Keratinocyte (primary cell): ENCODE measurements around the gene TK1. TPM values are rescaled to one million over a fixed set of nuclear protein-coding genes. Genes with fewer than 3 reads are reported as not detected.

Source experiments
- DNase-seq: peaks from one replicate; pipeline ENCODE4 v3.0.0-alpha.2; 2011; ENCODE audit warnings: low read depth, missing footprints, low spot score
- FAIRE-seq: peaks from 2 replicates; lab custom pipeline; 2011; peaks lifted over from hg19 to GRCh38; lab: Jason Lieb, UNC
- H2AFZ ChIP-seq: 2 replicates; pipeline ENCODE4 v1.6.0; 2012; ENCODE audit warnings: low read length, control low read depth, inconsistent platforms; ENCODE audit not compliant: control insufficient read depth
- H3K27ac ChIP-seq: 2 replicates; pipeline ENCODE4 v1.5.1; 2011; ENCODE audit warnings: low read length; ENCODE audit not compliant: control insufficient read depth, insufficient read depth
- H3K27me3 ChIP-seq: 3 replicates; pipeline ENCODE4 v1.6.0; 2011; ENCODE audit warnings: low read length; ENCODE audit not compliant: control insufficient read depth, insufficient read depth; ENCODE audit errors: extremely low read depth
- H3K36me3 ChIP-seq, 2 experiments: 2 replicates in 1 of 2; 3 replicates in 1 of 2; pipeline ENCODE4 v1.5.1; 2011; ENCODE audit warnings: low read length in 2 of 2, mild to moderate bottlenecking in 1 of 2; ENCODE audit not compliant: control insufficient read depth in 2 of 2, insufficient read depth in 2 of 2; ENCODE audit errors: extremely low read depth in 1 of 2
- H3K4me1 ChIP-seq: 3 replicates; pipeline ENCODE4 v1.5.1; 2011; ENCODE audit warnings: low read length; ENCODE audit not compliant: control insufficient read depth, insufficient read depth; ENCODE audit errors: extremely low read depth
- H3K4me2 ChIP-seq: 3 replicates; pipeline ENCODE4 v1.6.0; 2011; ENCODE audit warnings: low read depth, low read length; ENCODE audit not compliant: control insufficient read depth, insufficient read depth; ENCODE audit errors: extremely low read depth
- H3K4me3 ChIP-seq, 3 experiments: fragments of 200-600 bp in 1 of 3; sonication (generic) in 1 of 3; 2 replicates in 2 of 3; 3 replicates in 1 of 3; pipeline ENCODE4 v1.5.1; 2011 to 2016; ENCODE audit warnings: low read length in 3 of 3, mild to moderate bottlenecking in 3 of 3, control low read depth in 2 of 3, inconsistent platforms in 1 of 3, low read depth in 1 of 3, mixed read lengths in 1 of 3, mixed run types in 1 of 3, moderate library complexity in 1 of 3; ENCODE audit not compliant: control insufficient read depth in 2 of 3, insufficient read depth in 2 of 3; ENCODE audit errors: extremely low read depth in 1 of 3
- H3K79me2 ChIP-seq: 2 replicates; pipeline ENCODE4 v1.6.0; 2012; ENCODE audit warnings: low read length; ENCODE audit not compliant: control insufficient read depth, insufficient read depth
- H3K9ac ChIP-seq: 3 replicates; pipeline ENCODE4 v1.6.0; 2011; ENCODE audit warnings: low read length; ENCODE audit not compliant: control insufficient read depth, insufficient read depth; ENCODE audit errors: extremely low read depth
- H3K9me1 ChIP-seq: 3 replicates; pipeline ENCODE4 v1.6.0; 2011; ENCODE audit warnings: low read length; ENCODE audit not compliant: control insufficient read depth, insufficient read depth; ENCODE audit errors: extremely low read depth
- H3K9me3 ChIP-seq: 2 replicates; pipeline ENCODE4 v1.5.1; 2012; ENCODE audit warnings: low read depth, low read length; ENCODE audit not compliant: control insufficient read depth
- H4K20me1 ChIP-seq: 3 replicates; pipeline ENCODE4 v1.6.0; 2011; ENCODE audit warnings: low read length; ENCODE audit not compliant: control insufficient read depth, insufficient read depth; ENCODE audit errors: extremely low read depth
- EZH2 ChIP-seq: IDR thresholded peaks from one replicate; pipeline ENCODE4 v1.6.1; 2012; ENCODE audit warnings: inconsistent platforms, mild to moderate bottlenecking, low read length, moderate library complexity
- dilution Hi-C: fragments of 300-500 bp; cut with MboI; formaldehyde crosslinking; loops from one replicate; pipeline ENCODE4 v1.7.0; 2020; ENCODE audit warnings: low sequenced_read_pairs; ENCODE audit not compliant: extremely low pct_ligation_motif_present
- polyA plus RNA-seq, 5 experiments: library from polyadenylated mRNA; depleted of rRNA in 3 of 5; stranded (reverse) in 3 of 5; stranded (forward) in 1 of 5; unstranded in 1 of 5; fragments of >200 nt; gene quantifications; 1 replicate in 1 of 5; 2 replicates in 3 of 5; 3 replicates in 1 of 5; pipeline versions ENCODE4 v1.2.1 to v1.2.3, GENCODE V29; 2011 to 2012; ENCODE audit warnings: missing spikeins in 2 of 5, low read depth in 1 of 5, low replicate concordance in 1 of 5
- TF ChIP-seq, protein P1 (sequence below), 3 experiments: IDR thresholded peaks in 1 of 3; conservative IDR thresholded peaks in 1 of 3; optimal IDR thresholded peaks in 1 of 3; 2 replicates in 2 of 3; 3 replicates in 1 of 3; pipeline versions ENCODE3 to v1.5.1; 2011; ENCODE audit warnings: low read length in 3 of 3, mild to moderate bottlenecking in 3 of 3, moderate library complexity in 2 of 3, control low read depth in 1 of 3, inconsistent platforms in 1 of 3; ENCODE audit not compliant: insufficient read depth in 2 of 3; ENCODE audit errors: extremely low read depth in 1 of 3

The TK1 gene
- polyA plus RNA-seq, 1 donor (not counting 4 experiments of a cell fraction or from before 2014, with no cell fraction given), result 21.8 TPM

- Histone ChIP-seq H4K20me1 (no peaks in the 10 kb centered on the region), H3K9me1 (no peaks in the 10 kb centered on the region), H3K9me3 (no peaks in the 10 kb centered on the region), H3K27me3 (peaks cover 18% of the 10 kb centered on the region), H3K4me1 (no peaks in the 10 kb centered on the region), H3K4me3 (no peak overlapping the region), H2AFZ (no peak overlapping the region), H3K79me2 (no peaks in the 10 kb centered on the region), H3K4me2 (no peak overlapping the region), H3K9ac (no peak overlapping the region), H3K36me3 (peaks cover 0 to 19% of the 10 kb centered on the region in 2 experiments), H3K27ac (no peak overlapping the region)
- DNase-seq (no peak), FAIRE-seq (no peak)
- no peak for TF ChIP-seq EZH2
- TF ChIP-seq, protein P1, sequence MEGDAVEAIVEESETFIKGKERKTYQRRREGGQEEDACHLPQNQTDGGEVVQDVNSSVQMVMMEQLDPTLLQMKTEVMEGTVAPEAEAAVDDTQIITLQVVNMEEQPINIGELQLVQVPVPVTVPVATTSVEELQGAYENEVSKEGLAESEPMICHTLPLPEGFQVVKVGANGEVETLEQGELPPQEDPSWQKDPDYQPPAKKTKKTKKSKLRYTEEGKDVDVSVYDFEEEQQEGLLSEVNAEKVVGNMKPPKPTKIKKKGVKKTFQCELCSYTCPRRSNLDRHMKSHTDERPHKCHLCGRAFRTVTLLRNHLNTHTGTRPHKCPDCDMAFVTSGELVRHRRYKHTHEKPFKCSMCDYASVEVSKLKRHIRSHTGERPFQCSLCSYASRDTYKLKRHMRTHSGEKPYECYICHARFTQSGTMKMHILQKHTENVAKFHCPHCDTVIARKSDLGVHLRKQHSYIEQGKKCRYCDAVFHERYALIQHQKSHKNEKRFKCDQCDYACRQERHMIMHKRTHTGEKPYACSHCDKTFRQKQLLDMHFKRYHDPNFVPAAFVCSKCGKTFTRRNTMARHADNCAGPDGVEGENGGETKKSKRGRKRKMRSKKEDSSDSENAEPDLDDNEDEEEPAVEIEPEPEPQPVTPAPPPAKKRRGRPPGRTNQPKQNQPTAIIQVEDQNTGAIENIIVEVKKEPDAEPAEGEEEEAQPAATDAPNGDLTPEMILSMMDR (optimal IDR thresholded peaks at IDR 0.05 in 1 of 3, IDR thresholded peaks at IDR 0.05 in 1 of 3, conservative IDR thresholded peaks at IDR 0.05 in 1 of 3; ENCODE audit: extremely low read depth in 1 of 3, insufficient read depth in 2 of 3, low read length in 3 of 3), result no peak
- dilution Hi-C loops, result no loop called here
Observed at GRCh38 chr17:78226759-78227454, 40.1 kb upstream of the TK1 start.

DNA sequence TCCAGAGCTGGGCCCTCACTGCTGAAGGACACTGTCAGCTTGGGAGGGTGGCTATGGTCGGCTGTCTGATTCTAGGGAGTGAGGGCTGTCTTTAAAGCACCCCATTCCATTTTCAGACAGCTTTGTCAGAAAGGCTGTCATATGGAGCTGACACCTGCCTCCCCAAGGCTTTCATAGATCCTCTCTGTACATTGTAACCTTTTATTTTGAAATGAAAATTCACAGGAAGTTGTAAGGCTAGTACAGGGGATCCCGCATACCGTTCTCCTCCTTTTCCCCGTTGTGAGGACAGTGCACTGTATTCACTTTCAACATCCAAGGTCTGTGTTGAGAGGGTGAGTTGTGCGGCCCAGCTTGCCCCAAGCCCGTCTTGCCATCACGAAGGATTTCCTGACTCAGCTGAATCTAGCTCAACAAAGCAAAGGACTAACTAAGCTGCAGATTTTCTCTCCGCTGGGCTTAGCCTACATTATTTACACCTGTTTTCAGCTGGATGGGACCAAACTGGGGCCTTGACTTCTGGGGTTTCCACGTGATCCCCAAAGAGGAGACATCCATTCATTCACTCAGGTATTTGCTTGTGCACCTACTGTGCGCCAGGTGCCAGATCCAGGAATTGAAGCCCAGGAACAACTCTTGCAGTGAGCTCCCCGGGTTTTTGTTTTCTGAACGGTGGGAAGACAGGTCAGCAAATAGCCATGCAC lies 39.4 kb upstream of the TK1 start:
- H3K9ac ChIP-seq, result no peak overlapping the region
- FAIRE-seq (no peak), DNase-seq (no peak)
- no peak overlapping the region for H3K27ac ChIP-seq
- H3K4me2 ChIP-seq, result no peak overlapping the region
- no peaks in the 10 kb centered on the region for H4K20me1 ChIP-seq
- no peak overlapping the region for H2AFZ ChIP-seq
- no peaks in the 10 kb centered on the region for H3K9me1 ChIP-seq
- H3K4me3 ChIP-seq, result no peak overlapping the region
- dilution Hi-C loops, result no loop called here
- H3K79me2 ChIP-seq, result no peaks in the 10 kb centered on the region
- H3K27me3 ChIP-seq, result peaks cover 13% of the 10 kb centered on the region
- no peaks in the 10 kb centered on the region for H3K9me3 ChIP-seq
- peaks cover 0 to 19% of the 10 kb centered on the region in 2 experiments for H3K36me3 ChIP-seq
- H3K4me1 ChIP-seq, result no peaks in the 10 kb centered on the region
- TF ChIP-seq, protein P1 (optimal IDR thresholded peaks at IDR 0.05 in 1 of 3, IDR thresholded peaks at IDR 0.05 in 1 of 3, conservative IDR thresholded peaks at IDR 0.05 in 1 of 3; ENCODE audit: extremely low read depth in 1 of 3, insufficient read depth in 2 of 3, low read length in 3 of 3), result no peak
- TF ChIP-seq EZH2, result no peak
